ENCODE measurements around the gene PLD4. TPM values are rescaled to one million over a fixed set of nuclear protein-coding genes. Genes with fewer than 3 reads are reported as not detected.

The PLD4 gene
- total RNA-seq, 1 experiment from 2014 or later = 0.07 TPM

DNA sequence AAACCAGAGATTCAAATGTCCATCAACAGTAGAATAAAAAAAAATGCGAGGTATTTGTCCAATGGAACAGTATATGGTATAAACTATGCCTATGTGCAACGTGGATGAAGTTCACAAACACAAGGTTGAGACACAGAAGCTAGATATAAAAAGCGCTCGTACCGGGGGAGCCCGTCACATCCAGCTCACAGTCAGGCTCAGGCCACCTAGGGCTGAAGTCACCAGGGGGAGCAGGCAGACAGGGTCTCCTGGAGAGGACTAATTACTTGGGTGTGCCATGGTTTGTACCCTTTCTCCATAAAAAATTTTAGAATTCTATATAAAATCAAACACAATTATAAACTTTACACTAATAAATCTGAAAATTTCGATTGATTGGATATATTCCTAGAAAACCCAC lies 39.9 kb downstream of the PLD4 start (continued):
- TF ChIP-seq, protein P1, sequence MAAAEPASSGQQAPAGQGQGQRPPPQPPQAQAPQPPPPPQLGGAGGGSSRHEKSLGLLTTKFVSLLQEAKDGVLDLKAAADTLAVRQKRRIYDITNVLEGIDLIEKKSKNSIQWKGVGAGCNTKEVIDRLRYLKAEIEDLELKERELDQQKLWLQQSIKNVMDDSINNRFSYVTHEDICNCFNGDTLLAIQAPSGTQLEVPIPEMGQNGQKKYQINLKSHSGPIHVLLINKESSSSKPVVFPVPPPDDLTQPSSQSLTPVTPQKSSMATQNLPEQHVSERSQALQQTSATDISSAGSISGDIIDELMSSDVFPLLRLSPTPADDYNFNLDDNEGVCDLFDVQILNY (CRISPR knock-in tag; IDR thresholded peaks at IDR 0.05) = no peak
- TF ChIP-seq RELA (CRISPR knock-in tag; IDR thresholded peaks at IDR 0.05; ENCODE audit: borderline replicate concordance) (no peak), NR3C1 (CRISPR knock-in tag; conservative IDR thresholded peaks at IDR 0.05; ENCODE audit: low read depth) (no peak), PRRX2 (CRISPR knock-in tag; IDR thresholded peaks at IDR 0.05) (no peak), ZMAT4 (CRISPR knock-in tag; IDR thresholded peaks at IDR 0.05) (no peak), SMAD3 (CRISPR knock-in tag; IDR thresholded peaks at IDR 0.05; ENCODE audit: borderline replicate concordance) (no peak), HMGXB4 (CRISPR knock-in tag; IDR thresholded peaks at IDR 0.05) (no peak)

DNA sequence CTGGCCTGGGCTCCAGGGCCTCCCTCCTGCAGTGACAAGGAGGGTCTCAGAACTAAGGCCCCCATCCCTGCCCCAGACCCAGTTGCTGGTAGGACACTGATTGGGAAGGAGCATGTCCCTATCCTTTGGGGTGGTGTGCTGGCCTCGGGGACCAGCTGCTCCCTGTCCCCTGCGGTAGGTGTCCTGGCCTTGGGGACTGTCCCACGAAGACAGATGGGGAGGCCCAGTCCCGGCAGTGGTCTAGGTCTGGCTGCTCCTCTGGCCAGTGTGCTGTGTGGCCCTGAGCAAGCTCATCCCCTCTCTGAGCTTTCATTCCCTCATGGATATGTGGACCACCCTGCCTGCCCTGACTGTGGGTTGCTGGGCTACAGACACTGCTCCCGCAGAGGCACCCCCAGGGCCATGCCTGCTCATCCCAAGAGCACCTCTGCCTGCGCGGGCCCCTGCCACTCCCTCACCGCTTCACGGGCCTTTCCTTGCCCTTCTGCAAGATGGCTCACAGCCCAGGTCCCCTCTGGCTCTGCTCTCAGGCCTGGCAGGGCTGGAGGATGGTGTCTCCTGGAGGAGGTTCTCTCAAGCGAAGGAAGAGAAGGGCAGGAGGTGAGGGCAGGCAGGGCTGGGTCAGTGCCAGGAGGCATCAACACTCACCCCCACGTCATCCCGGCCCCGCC lies 41.0 kb downstream of the PLD4 start:
- CTCF ChIA-PET = no interaction called here
- Mint-ChIP-seq H3K9me3 (no peaks in the 10 kb centered on the region), H3K27me3 (ENCODE audit: low read depth) (peaks cover 2% of the 10 kb centered on the region; the same call in 1 of the 2 replicates), H3K36me3 (no peaks in the 10 kb centered on the region), H3K4me3 (no peak overlapping the region), H3K4me1 (peaks cover 6% of the 10 kb centered on the region), H3K27ac (no peak overlapping the region)
- ATAC-seq (no peak), DNase-seq (ENCODE audit: low spot score) (no peak)
- POLR2A ChIA-PET = no interaction called here
- TF ChIP-seq USF1 (CRISPR knock-in tag; IDR thresholded peaks at IDR 0.05) (no peak), NFYB (CRISPR knock-in tag; conservative IDR thresholded peaks at IDR 0.05; ENCODE audit: low read depth) (no peak), ZNF416 (CRISPR knock-in tag; IDR thresholded peaks at IDR 0.05) (no peak), RORB (CRISPR knock-in tag; IDR thresholded peaks at IDR 0.05) (no peak), ZNF396 (CRISPR knock-in tag; IDR thresholded peaks at IDR 0.05; ENCODE audit: borderline replicate concordance) (no peak), ZNF121 (CRISPR knock-in tag; IDR thresholded peaks at IDR 0.05) (no peak), PRRX2 (CRISPR knock-in tag; IDR thresholded peaks at IDR 0.05) (no peak), JAZF1 (CRISPR knock-in tag; IDR thresholded peaks at IDR 0.05) (no peak), SOX15 (CRISPR knock-in tag; IDR thresholded peaks at IDR 0.05) (no peak), GRHL2 (CRISPR knock-in tag; IDR thresholded peaks at IDR 0.05; ENCODE audit: insufficient replicate concordance, severe bottlenecking) (no peak)
- TF ChIP-seq, protein P2, sequence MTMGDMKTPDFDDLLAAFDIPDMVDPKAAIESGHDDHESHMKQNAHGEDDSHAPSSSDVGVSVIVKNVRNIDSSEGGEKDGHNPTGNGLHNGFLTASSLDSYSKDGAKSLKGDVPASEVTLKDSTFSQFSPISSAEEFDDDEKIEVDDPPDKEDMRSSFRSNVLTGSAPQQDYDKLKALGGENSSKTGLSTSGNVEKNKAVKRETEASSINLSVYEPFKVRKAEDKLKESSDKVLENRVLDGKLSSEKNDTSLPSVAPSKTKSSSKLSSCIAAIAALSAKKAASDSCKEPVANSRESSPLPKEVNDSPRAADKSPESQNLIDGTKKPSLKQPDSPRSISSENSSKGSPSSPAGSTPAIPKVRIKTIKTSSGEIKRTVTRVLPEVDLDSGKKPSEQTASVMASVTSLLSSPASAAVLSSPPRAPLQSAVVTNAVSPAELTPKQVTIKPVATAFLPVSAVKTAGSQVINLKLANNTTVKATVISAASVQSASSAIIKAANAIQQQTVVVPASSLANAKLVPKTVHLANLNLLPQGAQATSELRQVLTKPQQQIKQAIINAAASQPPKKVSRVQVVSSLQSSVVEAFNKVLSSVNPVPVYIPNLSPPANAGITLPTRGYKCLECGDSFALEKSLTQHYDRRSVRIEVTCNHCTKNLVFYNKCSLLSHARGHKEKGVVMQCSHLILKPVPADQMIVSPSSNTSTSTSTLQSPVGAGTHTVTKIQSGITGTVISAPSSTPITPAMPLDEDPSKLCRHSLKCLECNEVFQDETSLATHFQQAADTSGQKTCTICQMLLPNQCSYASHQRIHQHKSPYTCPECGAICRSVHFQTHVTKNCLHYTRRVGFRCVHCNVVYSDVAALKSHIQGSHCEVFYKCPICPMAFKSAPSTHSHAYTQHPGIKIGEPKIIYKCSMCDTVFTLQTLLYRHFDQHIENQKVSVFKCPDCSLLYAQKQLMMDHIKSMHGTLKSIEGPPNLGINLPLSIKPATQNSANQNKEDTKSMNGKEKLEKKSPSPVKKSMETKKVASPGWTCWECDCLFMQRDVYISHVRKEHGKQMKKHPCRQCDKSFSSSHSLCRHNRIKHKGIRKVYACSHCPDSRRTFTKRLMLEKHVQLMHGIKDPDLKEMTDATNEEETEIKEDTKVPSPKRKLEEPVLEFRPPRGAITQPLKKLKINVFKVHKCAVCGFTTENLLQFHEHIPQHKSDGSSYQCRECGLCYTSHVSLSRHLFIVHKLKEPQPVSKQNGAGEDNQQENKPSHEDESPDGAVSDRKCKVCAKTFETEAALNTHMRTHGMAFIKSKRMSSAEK (CRISPR knock-in tag; IDR thresholded peaks at IDR 0.05; ENCODE audit: borderline replicate concordance) = no peak
- TF ChIP-seq, protein P3, sequence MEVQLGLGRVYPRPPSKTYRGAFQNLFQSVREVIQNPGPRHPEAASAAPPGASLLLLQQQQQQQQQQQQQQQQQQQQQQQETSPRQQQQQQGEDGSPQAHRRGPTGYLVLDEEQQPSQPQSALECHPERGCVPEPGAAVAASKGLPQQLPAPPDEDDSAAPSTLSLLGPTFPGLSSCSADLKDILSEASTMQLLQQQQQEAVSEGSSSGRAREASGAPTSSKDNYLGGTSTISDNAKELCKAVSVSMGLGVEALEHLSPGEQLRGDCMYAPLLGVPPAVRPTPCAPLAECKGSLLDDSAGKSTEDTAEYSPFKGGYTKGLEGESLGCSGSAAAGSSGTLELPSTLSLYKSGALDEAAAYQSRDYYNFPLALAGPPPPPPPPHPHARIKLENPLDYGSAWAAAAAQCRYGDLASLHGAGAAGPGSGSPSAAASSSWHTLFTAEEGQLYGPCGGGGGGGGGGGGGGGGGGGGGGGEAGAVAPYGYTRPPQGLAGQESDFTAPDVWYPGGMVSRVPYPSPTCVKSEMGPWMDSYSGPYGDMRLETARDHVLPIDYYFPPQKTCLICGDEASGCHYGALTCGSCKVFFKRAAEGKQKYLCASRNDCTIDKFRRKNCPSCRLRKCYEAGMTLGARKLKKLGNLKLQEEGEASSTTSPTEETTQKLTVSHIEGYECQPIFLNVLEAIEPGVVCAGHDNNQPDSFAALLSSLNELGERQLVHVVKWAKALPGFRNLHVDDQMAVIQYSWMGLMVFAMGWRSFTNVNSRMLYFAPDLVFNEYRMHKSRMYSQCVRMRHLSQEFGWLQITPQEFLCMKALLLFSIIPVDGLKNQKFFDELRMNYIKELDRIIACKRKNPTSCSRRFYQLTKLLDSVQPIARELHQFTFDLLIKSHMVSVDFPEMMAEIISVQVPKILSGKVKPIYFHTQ (CRISPR knock-in tag; IDR thresholded peaks at IDR 0.05) = no peak
- TF ChIP-seq, protein P4, sequence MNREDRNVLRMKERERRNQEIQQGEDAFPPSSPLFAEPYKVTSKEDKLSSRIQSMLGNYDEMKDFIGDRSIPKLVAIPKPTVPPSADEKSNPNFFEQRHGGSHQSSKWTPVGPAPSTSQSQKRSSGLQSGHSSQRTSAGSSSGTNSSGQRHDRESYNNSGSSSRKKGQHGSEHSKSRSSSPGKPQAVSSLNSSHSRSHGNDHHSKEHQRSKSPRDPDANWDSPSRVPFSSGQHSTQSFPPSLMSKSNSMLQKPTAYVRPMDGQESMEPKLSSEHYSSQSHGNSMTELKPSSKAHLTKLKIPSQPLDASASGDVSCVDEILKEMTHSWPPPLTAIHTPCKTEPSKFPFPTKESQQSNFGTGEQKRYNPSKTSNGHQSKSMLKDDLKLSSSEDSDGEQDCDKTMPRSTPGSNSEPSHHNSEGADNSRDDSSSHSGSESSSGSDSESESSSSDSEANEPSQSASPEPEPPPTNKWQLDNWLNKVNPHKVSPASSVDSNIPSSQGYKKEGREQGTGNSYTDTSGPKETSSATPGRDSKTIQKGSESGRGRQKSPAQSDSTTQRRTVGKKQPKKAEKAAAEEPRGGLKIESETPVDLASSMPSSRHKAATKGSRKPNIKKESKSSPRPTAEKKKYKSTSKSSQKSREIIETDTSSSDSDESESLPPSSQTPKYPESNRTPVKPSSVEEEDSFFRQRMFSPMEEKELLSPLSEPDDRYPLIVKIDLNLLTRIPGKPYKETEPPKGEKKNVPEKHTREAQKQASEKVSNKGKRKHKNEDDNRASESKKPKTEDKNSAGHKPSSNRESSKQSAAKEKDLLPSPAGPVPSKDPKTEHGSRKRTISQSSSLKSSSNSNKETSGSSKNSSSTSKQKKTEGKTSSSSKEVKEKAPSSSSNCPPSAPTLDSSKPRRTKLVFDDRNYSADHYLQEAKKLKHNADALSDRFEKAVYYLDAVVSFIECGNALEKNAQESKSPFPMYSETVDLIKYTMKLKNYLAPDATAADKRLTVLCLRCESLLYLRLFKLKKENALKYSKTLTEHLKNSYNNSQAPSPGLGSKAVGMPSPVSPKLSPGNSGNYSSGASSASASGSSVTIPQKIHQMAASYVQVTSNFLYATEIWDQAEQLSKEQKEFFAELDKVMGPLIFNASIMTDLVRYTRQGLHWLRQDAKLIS (CRISPR knock-in tag; IDR thresholded peaks at IDR 0.05; ENCODE audit: borderline replicate concordance) = no peak

Data from WTC11 (cell line).